Left lung (tissue), 10 donors: ENCODE results near the gene KCNIP4. TPM values are rescaled to one million over a fixed set of nuclear protein-coding genes. Genes with fewer than 3 reads are reported as not detected.
"Not testable (repeated sequence)": the region's sequence is repeated elsewhere in the genome, so short reads cannot be mapped to it uniquely, and the experiment has no call there.

ENCODE experiments used
- ATAC-seq: fragments of 200-7000 bp; cut with Tn5 transposase; one replicate; pipeline ENCODE4 v1.9.1; 2020; ENCODE audit warnings: moderate library complexity
- DNase-seq, 4 donors: peaks; one replicate each; pipeline ENCODE4 v3.0.0-alpha.2; 2013 to 2020
- H3K27ac ChIP-seq, 2 donors: fragments of 200-600 bp; sonication (generic) in 1 of 2; one replicate each; pipeline versions ENCODE4 v1.5.0 to v1.8.0; 2020 to 2021
- H3K27me3 ChIP-seq, 2 donors: fragments of 200-600 bp; sonication (generic) in 1 of 2; one replicate each; pipeline versions ENCODE4 v1.5.0 to v1.8.0; 2020 to 2021
- H3K36me3 ChIP-seq, 2 donors: fragments of 200-600 bp; sonication (generic) in 1 of 2; one replicate each; pipeline versions ENCODE4 v1.5.0 to v1.8.0; 2020 to 2021
- H3K4me1 ChIP-seq, 2 donors: fragments of 200-600 bp; one replicate each; pipeline ENCODE4 v1.8.0; 2021
- H3K4me3 ChIP-seq, 2 donors: fragments of 200-600 bp; sonication (generic) in 1 of 2; one replicate each; pipeline versions ENCODE4 v1.5.0 to v1.8.0; 2020 to 2021; ENCODE audit warnings: mild to moderate bottlenecking in 1 of 2
- H3K9me3 ChIP-seq, 2 donors: fragments of 200-600 bp; sonication (generic) in 1 of 2; one replicate each; pipeline versions ENCODE4 v1.5.0 to v1.8.0; 2020 to 2021
- intact Hi-C, 2 donors: fragments of 100-400 bp; cut with DNase I; formaldehyde crosslinking; loops; one replicate each; pipeline versions ENCODE4 v1.11.2 to v1.14.2; 2022
- polyA plus RNA-seq, 6 donors: library from polyadenylated mRNA; unstranded; fragments of 120-200 nt; gene quantifications; one replicate each; pipeline ENCODE4 v1.2.1, GENCODE V29; 2013; ENCODE audit not compliant: insufficient read length in 6 of 6
- total RNA-seq, 2 donors: library from RNA; stranded (reverse); fragmentation: NEBNext Ultra II Directional; extraction: Animal tissue kit (Norgen Biotek cat#: 25700); gene quantifications; one replicate each; pipeline ENCODE4 v1.2.1, GENCODE V29; 2021
- TF ChIP-seq, protein P1 (sequence below), 2 donors: fragments of 200-600 bp; sonication (generic) in 1 of 2; IDR thresholded peaks; one replicate each; pipeline versions ENCODE4 v1.5.0 to v1.8.0; 2021; ENCODE audit warnings: antibody characterized with exemption in 2 of 2
- donor health status: DM: no; HTN: yes; CAD: no.
- donor health status: DM: no; HTN: no; CAD: no.

Gene KCNIP4
- total and polyA plus RNA-seq, 8 donors: 2.8 to 5.4 (median 4.9) TPM; not detected in 2

DNA sequence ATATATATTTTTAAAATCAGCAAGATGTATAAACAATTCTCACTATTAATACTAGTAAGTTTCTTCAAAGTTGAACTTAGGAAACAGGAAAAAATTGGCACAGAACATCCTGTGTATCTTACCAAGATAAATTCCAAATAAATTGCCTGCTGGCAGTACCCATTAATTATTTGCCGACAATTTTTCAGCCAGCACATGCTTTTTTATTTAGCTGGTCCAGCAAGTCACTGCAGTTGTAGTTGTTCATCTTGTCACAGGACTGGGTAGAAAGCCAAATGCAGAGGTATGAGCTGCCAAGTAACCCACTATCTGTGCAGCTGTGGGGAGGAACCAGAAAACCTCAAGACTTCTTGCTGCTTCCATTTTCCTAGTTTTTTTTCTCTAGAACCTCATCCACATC, 1134.9 kb downstream of the KCNIP4 start:
- no peak overlapping the region for H3K4me3 ChIP-seq
- H3K4me1 ChIP-seq: no peaks in the 10 kb centered on the region
- ATAC-seq (no peak), DNase-seq (peak in 1 of 4 donors; percentile 6)
- no peak overlapping the region for H3K27ac ChIP-seq
- intact Hi-C loops: no loop called here
- H3K27me3 ChIP-seq: no peaks in the 10 kb centered on the region
- TF ChIP-seq, protein P1, sequence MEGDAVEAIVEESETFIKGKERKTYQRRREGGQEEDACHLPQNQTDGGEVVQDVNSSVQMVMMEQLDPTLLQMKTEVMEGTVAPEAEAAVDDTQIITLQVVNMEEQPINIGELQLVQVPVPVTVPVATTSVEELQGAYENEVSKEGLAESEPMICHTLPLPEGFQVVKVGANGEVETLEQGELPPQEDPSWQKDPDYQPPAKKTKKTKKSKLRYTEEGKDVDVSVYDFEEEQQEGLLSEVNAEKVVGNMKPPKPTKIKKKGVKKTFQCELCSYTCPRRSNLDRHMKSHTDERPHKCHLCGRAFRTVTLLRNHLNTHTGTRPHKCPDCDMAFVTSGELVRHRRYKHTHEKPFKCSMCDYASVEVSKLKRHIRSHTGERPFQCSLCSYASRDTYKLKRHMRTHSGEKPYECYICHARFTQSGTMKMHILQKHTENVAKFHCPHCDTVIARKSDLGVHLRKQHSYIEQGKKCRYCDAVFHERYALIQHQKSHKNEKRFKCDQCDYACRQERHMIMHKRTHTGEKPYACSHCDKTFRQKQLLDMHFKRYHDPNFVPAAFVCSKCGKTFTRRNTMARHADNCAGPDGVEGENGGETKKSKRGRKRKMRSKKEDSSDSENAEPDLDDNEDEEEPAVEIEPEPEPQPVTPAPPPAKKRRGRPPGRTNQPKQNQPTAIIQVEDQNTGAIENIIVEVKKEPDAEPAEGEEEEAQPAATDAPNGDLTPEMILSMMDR (IDR thresholded peaks at IDR 0.05): no peak
- no peaks in the 10 kb centered on the region for H3K36me3 ChIP-seq
- no peaks in the 10 kb centered on the region for H3K9me3 ChIP-seq

DNA sequence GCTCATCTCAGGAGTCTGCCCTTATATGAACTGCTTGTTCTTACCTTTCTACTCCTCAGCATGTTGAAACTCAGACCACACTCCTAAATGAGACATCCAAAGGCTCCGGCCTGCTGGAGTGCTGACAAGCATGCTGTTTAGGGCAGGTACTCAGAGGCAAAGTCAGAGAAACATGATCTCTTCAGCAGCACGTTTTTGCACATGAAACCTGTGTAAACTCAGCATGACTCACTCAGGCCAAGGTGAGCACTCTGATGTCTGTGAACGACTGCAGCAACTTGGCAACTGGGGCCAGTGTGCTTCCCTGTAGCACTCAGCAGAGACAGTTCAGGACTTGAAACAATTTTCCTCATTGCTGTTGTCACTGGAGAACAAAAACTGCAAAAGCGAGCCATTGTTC, 1138.8 kb downstream of the KCNIP4 start:
- Histone ChIP-seq H3K27me3 (no peaks in the 10 kb centered on the region), H3K4me3 (no peak overlapping the region), H3K4me1 (no peaks in the 10 kb centered on the region), H3K36me3 (no peaks in the 10 kb centered on the region), H3K9me3 (no peaks in the 10 kb centered on the region), H3K27ac (no peak overlapping the region)
- intact Hi-C loops: no loop called here
- DNase-seq (peak; percentile 3 to 63 (median 42)), ATAC-seq (peak; percentile 99)
- TF ChIP-seq, protein P1 (IDR thresholded peaks at IDR 0.05): no peak

DNA sequence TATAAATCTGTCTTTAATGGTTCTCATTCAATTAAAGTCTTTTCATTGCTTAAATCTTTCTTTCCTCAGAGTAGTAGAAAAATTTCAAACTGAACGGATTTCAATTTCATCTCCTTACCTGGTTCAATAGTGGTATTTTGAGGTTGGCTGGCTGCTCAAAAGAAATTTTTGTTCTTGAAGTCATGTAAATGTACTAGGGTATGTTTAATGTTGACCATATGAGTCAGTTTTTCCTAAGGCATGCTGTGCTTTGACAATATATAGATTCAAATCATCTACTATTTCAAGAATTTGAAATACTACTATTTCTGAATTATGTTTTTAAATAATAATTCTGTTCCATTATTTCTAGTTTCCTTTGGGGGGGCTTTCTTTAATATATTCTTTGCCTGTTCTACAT, 1142.9 kb downstream of the KCNIP4 start:
- intact Hi-C loops: no loop called here
- Histone ChIP-seq H3K9me3 (peaks cover 0 to 10% of the 10 kb centered on the region in 2 donors), H3K36me3 (no peaks in the 10 kb centered on the region), H3K27me3 (no peaks in the 10 kb centered on the region), H3K4me1 (no peaks in the 10 kb centered on the region), H3K27ac (no peak overlapping the region), H3K4me3 (no peak overlapping the region)
- ATAC-seq (no peak), DNase-seq (no peak)
- TF ChIP-seq, protein P1 (IDR thresholded peaks at IDR 0.05): no peak

DNA sequence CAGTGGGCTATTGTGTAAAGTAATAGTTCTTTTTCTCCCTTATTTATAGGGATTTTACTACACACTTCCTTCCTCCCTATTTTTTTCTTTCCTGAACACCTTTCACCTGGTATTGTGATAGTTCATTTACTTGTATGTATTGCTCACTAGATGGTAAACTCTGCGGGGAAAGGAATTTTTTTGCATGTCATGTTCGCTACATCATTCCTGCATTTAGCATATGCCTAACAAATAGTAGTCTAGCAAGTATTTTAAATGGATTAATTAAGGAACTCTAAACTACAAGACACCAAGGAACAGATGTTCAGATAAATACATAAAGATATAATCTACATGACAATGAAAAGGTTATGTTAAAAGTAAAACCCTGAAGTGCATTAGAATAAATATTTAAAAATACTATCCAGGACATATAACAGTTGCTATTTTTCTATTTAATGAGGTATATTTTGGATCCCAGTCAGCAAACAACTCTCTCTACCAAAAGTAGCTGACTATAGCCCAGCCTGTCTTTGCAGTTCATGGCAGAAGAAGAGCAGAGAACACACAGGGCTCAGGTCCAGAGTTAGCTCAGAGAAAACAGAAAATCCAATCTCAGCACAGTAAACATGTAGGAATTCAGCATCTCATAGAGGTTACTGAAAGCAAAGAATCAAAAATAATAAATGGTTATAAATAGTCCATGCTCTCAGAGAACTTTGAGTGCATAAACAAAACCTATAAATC, 1160.5 kb downstream of the KCNIP4 start:
- Histone ChIP-seq H3K27ac (no peak overlapping the region), H3K4me3 (no peak overlapping the region), H3K9me3 (peaks cover 0 to 2% of the 10 kb centered on the region in 2 donors), H3K27me3 (no peaks in the 10 kb centered on the region), H3K36me3 (no peaks in the 10 kb centered on the region), H3K4me1 (no peaks in the 10 kb centered on the region)
- intact Hi-C loops: no loop called here
- ATAC-seq (no peak), DNase-seq (no peak)
- TF ChIP-seq, protein P1 (IDR thresholded peaks at IDR 0.05): no peak

DNA sequence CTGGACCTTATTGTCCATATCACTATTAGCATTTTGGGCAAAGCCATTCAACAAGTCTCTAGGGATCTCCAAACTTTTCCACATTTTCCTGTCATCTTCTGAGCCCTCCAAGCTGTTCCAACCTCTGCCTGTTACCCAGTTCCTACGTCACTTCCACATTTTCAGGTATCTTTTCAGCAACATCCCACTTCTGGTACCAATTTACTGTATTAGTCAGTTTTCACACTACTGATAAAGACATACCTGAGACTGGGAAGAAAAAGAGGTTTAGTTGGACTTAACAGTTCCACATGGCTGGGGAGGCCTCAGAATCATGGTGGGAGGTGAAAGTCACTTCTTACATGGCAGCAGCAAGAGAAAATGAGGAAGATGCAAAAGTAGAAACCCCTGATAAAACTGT, 1165.4 kb downstream of the KCNIP4 start:
- peaks cover 0 to 29% of the 10 kb centered on the region in 2 donors for H3K9me3 ChIP-seq
- H3K4me1 ChIP-seq, ATAC-seq, H3K27me3 ChIP-seq, H3K27ac ChIP-seq, H3K36me3 ChIP-seq, H3K4me3 ChIP-seq, DNase-seq, intact Hi-C loops: not testable (repeated sequence)

DNA sequence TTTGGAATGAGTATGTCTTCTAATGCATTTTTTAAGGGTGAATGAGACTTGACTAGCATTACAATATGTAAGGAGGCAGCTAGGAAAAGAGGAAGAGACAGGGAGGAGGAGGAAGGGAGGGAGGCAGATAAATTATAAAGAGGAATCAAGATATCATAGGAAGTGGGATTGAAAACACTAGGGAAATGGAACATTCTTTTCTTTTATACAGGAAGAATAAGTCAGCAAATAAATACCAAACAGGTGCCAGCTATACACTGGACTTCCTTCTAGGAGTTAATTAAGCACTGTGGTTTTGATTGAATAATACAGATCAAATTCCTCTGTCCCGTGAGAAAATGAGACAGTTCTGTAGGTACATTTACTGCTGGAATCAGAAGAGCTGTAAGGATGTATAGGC, 1169.7 kb downstream of the KCNIP4 start:
- intact Hi-C loops: loop anchor here in 1 of 2 donors (10.0 kb wide), 2 partner anchors 356 to 686 kb away; no protein-coding TSS in a partner anchor
- ATAC-seq: no peak
- TF ChIP-seq, protein P1 (IDR thresholded peaks at IDR 0.05): no peak

More for the DNA sequence above, 1169.7 kb downstream of the KCNIP4 start:
- no peaks in the 10 kb centered on the region for H3K36me3 ChIP-seq
- no peak overlapping the region for H3K4me3 ChIP-seq
- no peak overlapping the region for H3K27ac ChIP-seq
- peaks cover 0 to 29% of the 10 kb centered on the region in 2 donors for H3K9me3 ChIP-seq
- DNase-seq: no peak
- no peaks in the 10 kb centered on the region for H3K4me1 ChIP-seq
- H3K27me3 ChIP-seq: no peaks in the 10 kb centered on the region
